Breast epithelium (tissue), 4 donors: ENCODE results near the gene MED10. TPM values are rescaled to one million over a fixed set of nuclear protein-coding genes. Genes with fewer than 3 reads are reported as not detected.

ENCODE experiments used
- DNase-seq, 2 donors: peaks; one replicate each; pipeline ENCODE4 v3.0.0-alpha.2; 2019; ENCODE audit warnings: low spot score in 2 of 2
- H3K27ac ChIP-seq, 2 donors: fragments of 200-600 bp; sonication (generic) in 1 of 2; one replicate each; pipeline ENCODE4 v1.5.1; 2016 to 2019; ENCODE audit warnings: mild to moderate bottlenecking in 1 of 2
- H3K27me3 ChIP-seq, 2 donors: fragments of 200-600 bp; sonication (generic) in 1 of 2; one replicate each; pipeline versions ENCODE4 v1.5.1 to v1.6.0; 2017 to 2019; ENCODE audit warnings: control low read depth in 1 of 2, mild to moderate bottlenecking in 1 of 2
- H3K36me3 ChIP-seq: fragments of 200-600 bp; one replicate; pipeline ENCODE4 v1.5.1; 2019
- H3K4me1 ChIP-seq, 2 donors: fragments of 200-600 bp; sonication (generic); one replicate each; pipeline ENCODE4 v1.5.1; 2016 to 2019; ENCODE audit warnings: control low read depth in 1 of 2
- H3K4me3 ChIP-seq, 3 donors: fragments of 200-600 bp; sonication (generic); 1 replicate in 2 of 3; 2 replicates in 1 of 3; pipeline ENCODE4 v1.5.1; 2016 to 2019; ENCODE audit warnings: mild to moderate bottlenecking in 3 of 3, moderate library complexity in 2 of 3
- H3K9me3 ChIP-seq, 2 donors: fragments of 200-600 bp; sonication (generic) in 1 of 2; one replicate each; pipeline ENCODE4 v1.5.1; 2016 to 2019; ENCODE audit warnings: control low read depth in 1 of 2
- POLR2A ChIP-seq: fragments of 450-650 bp; IDR thresholded peaks from one replicate; pipeline ENCODE4 v1.6.1; 2016; ENCODE audit warnings: antibody characterized with exemption, mild to moderate bottlenecking, moderate library complexity
- POLR2AphosphoS5 ChIP-seq, 3 donors: sonication (generic); formaldehyde crosslinking; IDR thresholded peaks; one replicate each; pipeline ENCODE4 v1.6.1; 2017; ENCODE audit warnings: antibody characterized with exemption in 3 of 3
- intact Hi-C: fragments of 100-400 bp; cut with DNase I; formaldehyde crosslinking; loops from one replicate; pipeline ENCODE4 v1.15.1; 2023; ENCODE audit warnings: low total_unique reads
- total RNA-seq, 3 donors: library from RNA; depleted of rRNA; stranded (reverse); fragments of >200 nt; gene quantifications; one replicate each; pipeline ENCODE4 v1.1.0, GENCODE V29; 2016
- TF ChIP-seq, protein P1 (sequence below), 3 donors: fragments of 450-650 bp; IDR thresholded peaks; one replicate each; pipeline ENCODE4 v1.5.1; 2016 to 2017; ENCODE audit warnings: antibody characterized with exemption in 3 of 3, mild to moderate bottlenecking in 3 of 3, moderate library complexity in 3 of 3

MED10 gene
- total RNA-seq, 3 donors from 2014 or later, result 25.6 to 29.9 (median 25.9) TPM

DNA sequence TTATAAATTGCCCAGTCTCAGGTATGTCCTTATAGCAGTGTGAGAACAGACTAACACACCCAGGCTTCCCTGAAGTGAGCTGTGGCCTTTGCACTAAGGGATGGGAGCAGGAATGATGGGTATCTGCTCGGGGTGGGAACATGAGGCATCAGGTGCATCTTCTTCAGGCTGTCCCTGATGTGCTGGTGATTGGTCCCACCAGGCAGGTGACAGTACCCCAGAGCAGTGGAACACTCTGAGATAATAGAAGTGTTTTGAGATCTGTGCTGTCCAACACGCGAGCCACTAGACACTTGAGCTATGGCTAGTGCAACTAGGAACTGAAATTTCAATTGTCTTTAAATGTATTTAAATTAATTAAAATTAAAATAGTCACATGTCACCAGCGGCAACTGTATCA, 12.8 kb upstream of the MED10 start:
- TF ChIP-seq POLR2A, result no peak
- TF ChIP-seq, protein P1, sequence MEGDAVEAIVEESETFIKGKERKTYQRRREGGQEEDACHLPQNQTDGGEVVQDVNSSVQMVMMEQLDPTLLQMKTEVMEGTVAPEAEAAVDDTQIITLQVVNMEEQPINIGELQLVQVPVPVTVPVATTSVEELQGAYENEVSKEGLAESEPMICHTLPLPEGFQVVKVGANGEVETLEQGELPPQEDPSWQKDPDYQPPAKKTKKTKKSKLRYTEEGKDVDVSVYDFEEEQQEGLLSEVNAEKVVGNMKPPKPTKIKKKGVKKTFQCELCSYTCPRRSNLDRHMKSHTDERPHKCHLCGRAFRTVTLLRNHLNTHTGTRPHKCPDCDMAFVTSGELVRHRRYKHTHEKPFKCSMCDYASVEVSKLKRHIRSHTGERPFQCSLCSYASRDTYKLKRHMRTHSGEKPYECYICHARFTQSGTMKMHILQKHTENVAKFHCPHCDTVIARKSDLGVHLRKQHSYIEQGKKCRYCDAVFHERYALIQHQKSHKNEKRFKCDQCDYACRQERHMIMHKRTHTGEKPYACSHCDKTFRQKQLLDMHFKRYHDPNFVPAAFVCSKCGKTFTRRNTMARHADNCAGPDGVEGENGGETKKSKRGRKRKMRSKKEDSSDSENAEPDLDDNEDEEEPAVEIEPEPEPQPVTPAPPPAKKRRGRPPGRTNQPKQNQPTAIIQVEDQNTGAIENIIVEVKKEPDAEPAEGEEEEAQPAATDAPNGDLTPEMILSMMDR (IDR thresholded peaks at IDR 0.05), result no peak
- no peak for TF ChIP-seq POLR2AphosphoS5 (IDR thresholded peaks at IDR 0.05)
- Histone ChIP-seq H3K36me3 (no peaks in the 10 kb centered on the region), H3K27me3 (peaks cover 0 to 35% of the 10 kb centered on the region in 2 donors), H3K4me1 (no peaks in the 10 kb centered on the region), H3K9me3 (no peaks in the 10 kb centered on the region), H3K27ac (no peak overlapping the region), H3K4me3 (no peak overlapping the region)
- no peak for DNase-seq
- intact Hi-C loops, result no loop called here

DNA sequence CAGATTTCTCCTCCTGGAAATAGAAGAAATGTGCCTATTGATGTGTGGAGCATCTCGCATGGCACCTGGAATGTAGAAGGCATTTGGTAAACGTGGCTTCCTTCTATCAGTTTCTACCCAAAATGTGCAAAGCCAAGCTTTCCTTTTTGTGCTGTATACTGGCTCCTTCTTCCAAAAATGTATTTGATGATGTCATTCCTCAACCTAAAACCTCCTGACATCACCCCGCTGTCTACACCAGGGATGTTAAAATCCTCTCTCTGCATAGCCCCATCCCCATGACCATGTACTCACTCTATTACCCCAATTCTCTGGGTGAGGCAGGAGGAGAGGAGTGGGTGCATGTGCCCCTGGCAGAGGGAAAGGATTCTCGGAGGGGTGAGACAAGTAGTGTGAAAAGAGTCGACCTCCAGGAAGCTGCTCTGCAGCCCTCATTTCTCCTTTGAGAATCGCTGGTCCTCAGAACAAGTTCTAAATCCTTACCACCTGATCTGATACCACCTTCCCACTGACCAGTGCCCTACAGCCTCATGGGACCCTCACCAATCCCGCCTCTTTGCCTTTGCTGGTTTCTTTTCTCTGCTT, 11.7 kb upstream of the MED10 start:
- no peaks in the 10 kb centered on the region for H3K36me3 ChIP-seq
- H3K4me3 ChIP-seq, result no peak overlapping the region
- intact Hi-C loops, result no loop called here
- H3K9me3 ChIP-seq, result no peaks in the 10 kb centered on the region
- DNase-seq, result no peak
- TF ChIP-seq, protein P1 (IDR thresholded peaks at IDR 0.05), result no peak
- TF ChIP-seq POLR2A, result no peak
- TF ChIP-seq POLR2AphosphoS5 (IDR thresholded peaks at IDR 0.05), result no peak
- peaks cover 0 to 32% of the 10 kb centered on the region in 2 donors for H3K27me3 ChIP-seq
- H3K27ac ChIP-seq, result no peak overlapping the region
- H3K4me1 ChIP-seq, result no peaks in the 10 kb centered on the region

DNA sequence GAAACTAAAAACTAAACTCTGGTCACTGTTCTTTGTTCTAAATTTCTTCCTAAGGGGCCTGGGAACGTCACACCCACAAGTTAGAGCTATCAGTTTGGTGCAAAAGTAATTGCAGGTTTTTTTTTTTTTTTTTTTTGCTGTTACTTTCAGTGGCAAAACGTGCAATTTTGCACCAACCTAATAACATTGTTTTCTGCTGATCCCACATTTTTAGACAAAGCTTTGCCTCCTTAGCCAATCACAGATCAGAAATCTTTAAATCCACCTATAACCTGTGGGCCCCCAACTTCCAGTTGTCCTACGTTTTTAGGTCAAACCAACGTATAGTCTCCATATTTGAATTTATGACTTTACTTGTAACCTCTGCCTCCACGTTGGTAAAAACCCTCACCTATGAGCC, 11.1 kb upstream of the MED10 start:
- TF ChIP-seq, protein P1 (IDR thresholded peaks at IDR 0.05), result no peak
- intact Hi-C loops, result no loop called here
- Histone ChIP-seq H3K27ac (no peak overlapping the region), H3K4me1 (no peaks in the 10 kb centered on the region), H3K9me3 (no peaks in the 10 kb centered on the region), H3K27me3 (peaks cover 0 to 26% of the 10 kb centered on the region in 2 donors), H3K36me3 (no peaks in the 10 kb centered on the region), H3K4me3 (no peak overlapping the region)
- no peak for DNase-seq

DNA sequence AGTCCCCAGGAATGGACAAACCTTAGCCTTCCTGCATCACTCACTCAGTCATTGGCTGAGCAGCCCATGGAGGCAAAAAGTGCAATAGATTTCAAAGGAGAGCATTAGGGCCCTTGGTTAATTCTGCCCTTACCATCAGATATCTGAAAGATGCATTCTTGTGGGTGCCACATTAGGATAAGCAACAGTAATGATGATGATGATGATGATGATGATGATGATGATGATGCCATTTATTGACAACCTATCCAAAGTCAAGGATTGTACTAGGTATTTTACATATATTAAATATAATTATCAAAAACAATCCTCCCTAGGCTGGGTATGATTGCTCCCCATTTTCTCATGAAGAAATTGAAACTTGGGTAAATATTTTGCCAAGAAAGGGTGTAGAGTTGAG, 9.6 kb upstream of the MED10 start:
- H3K4me1 ChIP-seq, result no peaks in the 10 kb centered on the region
- DNase-seq, result no peak
- no peak overlapping the region for H3K4me3 ChIP-seq
- TF ChIP-seq POLR2AphosphoS5 (IDR thresholded peaks at IDR 0.05), result no peak
- no peak for TF ChIP-seq POLR2A
- TF ChIP-seq, protein P1 (IDR thresholded peaks at IDR 0.05), result no peak
- H3K27ac ChIP-seq, result no peak overlapping the region
- H3K36me3 ChIP-seq, result no peaks in the 10 kb centered on the region
- peaks cover 0 to 19% of the 10 kb centered on the region in 2 donors for H3K27me3 ChIP-seq
- no peaks in the 10 kb centered on the region for H3K9me3 ChIP-seq
- intact Hi-C loops, result no loop called here

DNA sequence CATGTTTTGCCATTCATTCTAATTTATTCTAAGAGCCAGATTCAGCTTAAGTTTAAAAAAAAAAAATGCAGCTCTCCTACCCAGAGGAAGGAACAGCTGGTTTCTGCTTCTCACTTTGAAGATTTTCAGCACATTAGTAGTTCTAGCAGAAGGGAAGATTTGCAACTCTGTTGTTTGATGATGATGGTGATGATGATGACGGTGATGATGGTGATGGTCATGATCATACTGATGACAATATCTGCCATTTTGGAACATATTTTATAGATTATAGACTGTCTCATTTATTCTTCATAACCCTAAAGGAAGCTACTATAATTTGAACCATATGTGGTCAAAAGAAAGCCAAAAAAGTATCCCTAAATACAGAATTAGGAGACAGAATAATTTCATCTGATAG, 7.9 kb upstream of the MED10 start:
- TF ChIP-seq, protein P1 (IDR thresholded peaks at IDR 0.05), result no peak
- TF ChIP-seq POLR2A (no peak), POLR2AphosphoS5 (IDR thresholded peaks at IDR 0.05) (no peak)
- intact Hi-C loops, result no loop called here
- no peaks in the 10 kb centered on the region for H3K4me1 ChIP-seq

More for the DNA sequence above, 7.9 kb upstream of the MED10 start:
- no peak for DNase-seq
- Histone ChIP-seq H3K36me3 (no peaks in the 10 kb centered on the region), H3K9me3 (no peaks in the 10 kb centered on the region), H3K4me3 (no peak overlapping the region), H3K27me3 (peaks cover 0 to 5% of the 10 kb centered on the region in 2 donors), H3K27ac (no peak overlapping the region)
